ENCODE data around the gene ARL6IP6. TPM values are rescaled to one million over a fixed set of nuclear protein-coding genes. Genes with fewer than 3 reads are reported as not detected.
"Not testable (repeated sequence)": the region's sequence is repeated elsewhere in the genome, so short reads cannot be mapped to it uniquely, and the experiment has no call there.

ARL6IP6 gene
- polyA plus RNA-seq, 4 donors: 5.7 to 21.9 (median 11.9) TPM

DNA sequence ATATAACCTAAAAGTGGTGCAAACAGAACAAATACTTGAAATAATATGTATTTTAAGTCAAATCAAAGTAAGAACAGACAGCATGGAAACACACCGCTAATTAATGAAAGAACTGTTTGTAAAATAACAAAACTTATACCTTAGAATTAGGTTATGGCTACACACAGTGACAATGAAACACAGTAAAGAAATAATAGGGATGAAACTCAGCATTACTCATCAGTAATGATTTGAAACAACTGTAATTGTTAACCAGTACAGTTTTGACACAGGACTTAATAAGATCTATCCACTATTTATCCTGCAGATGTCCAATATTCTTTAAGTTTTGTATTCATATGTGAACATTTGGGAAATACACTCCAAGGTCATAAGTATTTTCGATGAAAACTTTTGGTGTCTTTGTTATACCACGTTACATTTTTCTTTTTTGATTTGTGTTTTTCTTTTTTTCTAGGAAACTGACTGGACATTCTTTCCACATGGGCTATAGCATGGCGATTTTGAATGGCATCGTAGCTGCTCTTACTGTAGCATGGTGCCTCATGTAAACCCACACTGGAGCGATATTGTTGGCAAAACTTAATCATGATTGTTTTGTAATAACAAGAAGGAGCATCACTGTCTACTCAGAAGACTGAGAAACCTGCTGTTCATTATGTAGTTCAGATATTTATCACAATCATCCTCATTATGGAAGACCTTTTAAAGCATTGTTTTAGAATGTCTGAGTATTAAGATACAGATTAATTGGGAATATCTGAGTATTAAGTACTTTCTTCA, 41.1 kb downstream of the ARL6IP6 start:
- 89 to 94% (median 93%) methylated on average over 6 of the region's 6 CpGs for WGBS, 3 donors

DNA sequence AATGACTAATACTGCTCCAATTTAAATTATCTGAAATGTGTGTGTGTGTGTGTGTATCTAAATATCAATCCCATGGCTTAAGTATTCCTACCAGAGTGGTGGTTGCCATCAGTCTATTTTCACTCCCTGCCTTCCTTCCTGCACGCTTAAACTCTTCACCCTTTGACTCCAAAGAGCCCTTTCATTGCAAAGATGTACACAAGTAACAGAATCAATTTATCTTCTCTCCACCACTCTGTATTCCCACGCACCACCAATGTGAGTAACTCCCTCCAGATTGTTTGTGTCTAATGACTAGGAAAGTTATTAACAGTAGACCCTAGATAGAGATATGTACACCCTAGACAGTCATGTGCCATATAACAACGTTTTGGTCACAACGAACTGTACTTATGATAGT, 42.8 kb downstream of the ARL6IP6 start:
- FAIRE-seq (no peak), DNase-seq (no peak)
- Histone ChIP-seq H3K27me3 (ENCODE audit: control insufficient read depth in 3 of 3, insufficient read depth in 3 of 3, low read length in 3 of 3) (no peaks in the 10 kb centered on the region), H3K27ac (ENCODE audit: low read depth in 1 of 3, low read length in 2 of 3) (no peak overlapping the region), H3K4me1 (ENCODE audit: control insufficient read depth in 3 of 3, insufficient read depth in 2 of 3, low read depth in 1 of 3, low read length in 2 of 3) (no peaks in the 10 kb centered on the region), H3K9me3 (ENCODE audit: control insufficient read depth in 2 of 2, insufficient read depth in 1 of 2, low read depth in 1 of 2, low read length in 1 of 2) (no peaks in the 10 kb centered on the region), H3K36me3 (ENCODE audit: control insufficient read depth in 3 of 3, insufficient read depth in 2 of 3, low read depth in 1 of 3, low read length in 3 of 3) (peaks cover 0 to 5% (median 0%) of the 10 kb centered on the region in 3 donors), H3K4me3 (ENCODE audit: low read depth in 1 of 3, low read length in 3 of 3) (no peak overlapping the region)
- 75 to 92% (median 89%) methylated on average over 4 of the region's 4 CpGs for WGBS, 3 donors

More for the DNA sequence above, 41.1 kb downstream of the ARL6IP6 start:
- Histone ChIP-seq H3K27me3 (ENCODE audit: control insufficient read depth in 3 of 3, insufficient read depth in 3 of 3, low read length in 3 of 3) (no peaks in the 10 kb centered on the region), H3K4me1 (ENCODE audit: control insufficient read depth in 3 of 3, insufficient read depth in 2 of 3, low read depth in 1 of 3, low read length in 2 of 3) (no peaks in the 10 kb centered on the region), H3K9me3 (ENCODE audit: control insufficient read depth in 2 of 2, insufficient read depth in 1 of 2, low read depth in 1 of 2, low read length in 1 of 2) (no peaks in the 10 kb centered on the region), H3K27ac (ENCODE audit: low read depth in 1 of 3, low read length in 2 of 3) (no peak overlapping the region), H3K36me3 (ENCODE audit: control insufficient read depth in 3 of 3, insufficient read depth in 2 of 3, low read depth in 1 of 3, low read length in 3 of 3) (peaks cover 0 to 8% (median 7%) of the 10 kb centered on the region in 3 donors), H3K4me3 (ENCODE audit: low read depth in 1 of 3, low read length in 3 of 3) (no peak overlapping the region)
- DNase-seq (no peak), FAIRE-seq (peak; percentile 36)

DNA sequence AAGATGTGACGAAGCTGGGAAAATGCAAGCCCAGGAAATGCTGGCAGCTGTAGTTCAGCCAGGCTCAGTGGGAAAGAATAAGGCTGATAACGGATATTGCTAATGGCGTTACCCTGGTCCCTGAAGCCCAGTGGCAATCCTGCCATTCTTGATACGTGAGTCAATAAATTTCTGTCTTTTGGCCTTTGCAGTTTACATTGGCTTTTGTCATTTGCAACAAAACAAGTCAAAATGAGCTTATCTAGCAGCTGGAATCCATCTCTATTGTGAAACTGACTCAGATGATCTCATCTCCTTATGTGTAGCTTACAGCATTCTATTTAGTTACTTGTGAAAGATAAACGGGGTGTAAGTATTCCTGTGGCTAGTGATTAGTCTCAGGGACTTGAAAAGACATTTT, 43.8 kb downstream of the ARL6IP6 start:
- no peak for DNase-seq
- H3K27ac ChIP-seq (ENCODE audit: low read depth in 1 of 3, low read length in 2 of 3): no peak overlapping the region
- no peaks in the 10 kb centered on the region for H3K27me3 ChIP-seq (ENCODE audit: control insufficient read depth in 3 of 3, insufficient read depth in 3 of 3, low read length in 3 of 3)
- FAIRE-seq: no peak
- no peaks in the 10 kb centered on the region for H3K4me1 ChIP-seq (ENCODE audit: control insufficient read depth in 3 of 3, insufficient read depth in 2 of 3, low read depth in 1 of 3, low read length in 2 of 3)
- 70 to 83% (median 73%) methylated on average over 5 of the region's 5 CpGs for WGBS, 3 donors
- no peak overlapping the region for H3K4me3 ChIP-seq (ENCODE audit: low read depth in 1 of 3, low read length in 3 of 3)
- H3K36me3 ChIP-seq (ENCODE audit: control insufficient read depth in 3 of 3, insufficient read depth in 2 of 3, low read depth in 1 of 3, low read length in 3 of 3): peaks cover 0 to 5% (median 0%) of the 10 kb centered on the region in 3 donors
- no peaks in the 10 kb centered on the region for H3K9me3 ChIP-seq (ENCODE audit: control insufficient read depth in 2 of 2, insufficient read depth in 1 of 2, low read depth in 1 of 2, low read length in 1 of 2)

DNA sequence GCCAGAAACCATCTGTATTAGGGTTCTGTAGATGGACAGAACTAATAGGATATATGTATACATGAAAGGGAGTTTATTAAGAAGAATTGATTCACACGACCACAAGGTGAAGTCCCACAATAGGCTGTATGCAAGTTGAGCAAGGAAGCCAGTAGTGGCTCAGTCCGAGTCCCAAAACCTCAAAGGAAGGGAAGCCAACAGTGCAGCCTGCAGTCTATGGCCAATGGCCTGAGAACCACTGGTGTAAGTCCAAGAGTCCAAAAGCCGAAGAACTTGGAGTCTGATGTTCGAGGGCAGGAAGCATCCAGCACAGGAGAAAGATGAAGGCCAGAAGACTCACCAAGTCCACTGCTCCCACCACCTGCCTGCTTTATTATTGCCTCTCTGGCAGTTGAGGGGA, 44.8 kb downstream of the ARL6IP6 start:
- not testable (repeated sequence) for H3K4me3 ChIP-seq (ENCODE audit: low read depth in 1 of 3, low read length in 3 of 3); H3K27ac ChIP-seq (ENCODE audit: low read depth in 1 of 3, low read length in 2 of 3); H3K27me3 ChIP-seq (ENCODE audit: control insufficient read depth in 3 of 3, insufficient read depth in 3 of 3, low read length in 3 of 3); DNase-seq; FAIRE-seq; H3K9me3 ChIP-seq (ENCODE audit: control insufficient read depth in 2 of 2, insufficient read depth in 1 of 2, low read depth in 1 of 2, low read length in 1 of 2); H3K4me1 ChIP-seq (ENCODE audit: control insufficient read depth in 3 of 3, insufficient read depth in 2 of 3, low read depth in 1 of 3, low read length in 2 of 3); H3K36me3 ChIP-seq (ENCODE audit: control insufficient read depth in 3 of 3, insufficient read depth in 2 of 3, low read depth in 1 of 3, low read length in 3 of 3)
- 89 to 91% (median 89%) methylated on average over 4 of the region's 4 CpGs for WGBS, 3 donors

DNA sequence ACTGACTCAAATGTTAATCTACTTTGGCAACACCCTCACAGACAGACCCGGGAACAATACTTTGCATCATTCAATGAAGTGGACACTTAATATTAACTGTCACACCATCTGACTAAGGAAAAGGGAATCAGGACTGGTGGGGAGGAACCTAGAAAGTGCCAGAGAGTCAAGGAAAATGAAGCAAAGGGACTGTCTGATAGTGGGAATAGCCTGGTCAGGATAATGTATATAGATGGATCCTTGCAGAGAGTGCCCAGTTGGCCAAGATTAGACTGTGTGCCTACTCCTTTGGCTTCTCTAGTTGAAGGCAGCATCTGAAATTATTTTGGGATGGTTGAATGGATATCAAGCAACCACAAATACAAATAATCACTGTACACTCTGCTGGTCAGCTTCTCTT, 45.2 kb downstream of the ARL6IP6 start:
- Histone ChIP-seq H3K27ac (ENCODE audit: low read depth in 1 of 3, low read length in 2 of 3) (no peak overlapping the region), H3K4me3 (ENCODE audit: low read depth in 1 of 3, low read length in 3 of 3) (no peak overlapping the region), H3K4me1 (ENCODE audit: control insufficient read depth in 3 of 3, insufficient read depth in 2 of 3, low read depth in 1 of 3, low read length in 2 of 3) (no peaks in the 10 kb centered on the region), H3K27me3 (ENCODE audit: control insufficient read depth in 3 of 3, insufficient read depth in 3 of 3, low read length in 3 of 3) (no peaks in the 10 kb centered on the region), H3K36me3 (ENCODE audit: control insufficient read depth in 3 of 3, insufficient read depth in 2 of 3, low read depth in 1 of 3, low read length in 3 of 3) (peaks cover 0 to 3% (median 0%) of the 10 kb centered on the region in 3 donors), H3K9me3 (ENCODE audit: control insufficient read depth in 2 of 2, insufficient read depth in 1 of 2, low read depth in 1 of 2, low read length in 1 of 2) (no peaks in the 10 kb centered on the region)
- 92 to 97% (median 92%) methylated on average over 1 of the region's 1 CpG for WGBS, 3 donors
- FAIRE-seq: no peak
- DNase-seq: no peak

DNA sequence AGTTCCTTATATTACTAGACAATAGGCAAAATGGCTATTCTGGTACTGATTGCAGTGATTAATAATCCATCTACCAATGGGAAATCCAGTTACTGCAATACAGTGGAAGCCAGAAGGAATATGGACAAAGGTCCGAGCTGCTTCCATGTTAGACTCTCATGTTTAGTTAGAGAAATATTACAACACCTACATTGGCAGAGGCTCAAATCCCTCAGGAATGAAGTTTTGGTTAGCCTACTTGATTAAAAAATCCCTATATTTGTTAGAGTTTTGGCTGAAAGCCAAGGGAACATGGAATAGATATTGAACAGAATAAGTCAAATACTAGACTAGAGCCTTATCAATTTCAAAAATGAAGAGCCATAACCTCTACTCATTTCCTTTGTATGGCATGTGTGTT, 48.5 kb downstream of the ARL6IP6 start:
- H3K4me1 ChIP-seq (ENCODE audit: control insufficient read depth in 3 of 3, insufficient read depth in 2 of 3, low read depth in 1 of 3, low read length in 2 of 3): no peaks in the 10 kb centered on the region
- no peaks in the 10 kb centered on the region for H3K9me3 ChIP-seq (ENCODE audit: control insufficient read depth in 2 of 2, insufficient read depth in 1 of 2, low read depth in 1 of 2, low read length in 1 of 2)
- no peak overlapping the region for H3K4me3 ChIP-seq (ENCODE audit: low read depth in 1 of 3, low read length in 3 of 3)
- no peak for FAIRE-seq
- DNase-seq: no peak
- WGBS, 3 donors: 76 to 92% (median 90%) methylated on average over 1 of the region's 1 CpG
- no peaks in the 10 kb centered on the region for H3K27me3 ChIP-seq (ENCODE audit: control insufficient read depth in 3 of 3, insufficient read depth in 3 of 3, low read length in 3 of 3)
- H3K27ac ChIP-seq (ENCODE audit: low read depth in 1 of 3, low read length in 2 of 3): no peak overlapping the region
- H3K36me3 ChIP-seq (ENCODE audit: control insufficient read depth in 3 of 3, insufficient read depth in 2 of 3, low read depth in 1 of 3, low read length in 3 of 3): no peaks in the 10 kb centered on the region

DNA sequence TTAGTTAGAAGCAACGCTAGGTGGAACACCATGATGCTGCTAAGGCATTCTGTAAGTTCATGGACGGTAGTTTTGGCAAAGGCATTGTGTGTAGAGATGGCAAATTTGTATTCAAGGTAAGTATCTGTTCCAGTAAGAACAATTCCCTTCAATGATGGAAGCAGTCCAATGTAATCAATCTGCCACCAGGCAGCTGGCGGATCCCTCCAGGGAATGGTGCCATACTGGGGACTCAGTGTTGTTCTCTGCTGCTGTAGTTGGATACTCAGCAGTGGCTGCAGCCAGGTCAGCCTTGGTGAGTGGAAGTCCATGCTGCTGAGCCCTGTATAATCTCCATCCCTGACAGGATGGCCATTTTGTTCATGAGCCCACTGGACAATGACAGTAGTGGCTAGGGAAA, 62.8 kb downstream of the ARL6IP6 start:
- Histone ChIP-seq H3K9me3 (ENCODE audit: control insufficient read depth in 2 of 2, insufficient read depth in 1 of 2, low read depth in 1 of 2, low read length in 1 of 2) (no peaks in the 10 kb centered on the region), H3K4me1 (ENCODE audit: control insufficient read depth in 3 of 3, insufficient read depth in 2 of 3, low read depth in 1 of 3, low read length in 2 of 3) (no peaks in the 10 kb centered on the region), H3K27me3 (ENCODE audit: control insufficient read depth in 3 of 3, insufficient read depth in 3 of 3, low read length in 3 of 3) (no peaks in the 10 kb centered on the region), H3K27ac (ENCODE audit: low read depth in 1 of 3, low read length in 2 of 3) (no peak overlapping the region), H3K36me3 (ENCODE audit: control insufficient read depth in 3 of 3, insufficient read depth in 2 of 3, low read depth in 1 of 3, low read length in 3 of 3) (no peaks in the 10 kb centered on the region), H3K4me3 (ENCODE audit: low read depth in 1 of 3, low read length in 3 of 3) (no peak overlapping the region)
- 86 to 95% (median 89%) methylated on average over 3 of the region's 3 CpGs for WGBS, 3 donors
- DNase-seq: no peak
- no peak for FAIRE-seq

DNA sequence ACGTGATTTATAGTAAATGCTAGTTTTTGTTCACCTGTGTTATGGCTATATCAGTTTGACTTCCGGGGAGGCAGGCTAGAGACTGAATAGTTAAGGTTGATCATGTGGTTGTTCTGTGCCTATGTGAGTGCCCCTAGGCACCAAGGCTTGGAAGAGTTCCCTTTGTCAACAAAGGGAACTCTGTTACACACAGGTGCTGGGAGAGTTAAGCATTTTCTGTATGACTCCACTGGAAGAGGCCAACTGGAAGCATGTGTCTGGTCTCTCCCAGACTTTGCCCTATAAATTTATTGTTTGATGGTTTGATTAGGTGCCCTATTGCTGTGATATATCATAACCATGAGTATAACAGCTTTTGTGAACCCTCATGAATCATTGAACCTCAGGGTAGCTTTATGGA, 63.8 kb downstream of the ARL6IP6 start:
- 14 to 62% (median 27%) methylated on average over 2 of the region's 2 CpGs for WGBS, 3 donors
- H3K36me3 ChIP-seq (ENCODE audit: control insufficient read depth in 3 of 3, insufficient read depth in 2 of 3, low read depth in 1 of 3, low read length in 3 of 3): no peaks in the 10 kb centered on the region

DNA sequence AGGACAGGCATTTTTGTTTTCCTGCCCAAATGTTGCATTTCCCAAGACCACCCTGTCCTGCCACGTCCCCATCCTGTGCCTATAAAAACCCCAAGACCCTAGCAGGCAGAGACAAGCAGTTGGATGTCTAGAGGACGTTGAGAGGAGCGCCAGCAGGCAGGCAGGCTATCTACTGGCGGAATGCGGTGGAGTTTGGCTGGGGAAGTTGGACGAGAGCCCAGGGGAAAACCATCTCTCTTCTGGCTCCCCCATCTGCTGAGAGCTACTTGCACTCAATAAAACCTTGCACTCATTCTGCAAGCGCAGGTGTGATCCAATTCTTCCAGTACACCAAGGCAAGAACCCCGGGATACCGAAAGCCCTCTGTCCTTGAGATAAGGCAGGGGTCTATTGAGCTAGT, 72.5 kb downstream of the ARL6IP6 start:
- Histone ChIP-seq H3K9me3 (ENCODE audit: control insufficient read depth in 2 of 2, insufficient read depth in 1 of 2, low read depth in 1 of 2, low read length in 1 of 2) (peaks cover 0 to 6% of the 10 kb centered on the region in 2 donors), H3K4me1 (ENCODE audit: control insufficient read depth in 3 of 3, insufficient read depth in 2 of 3, low read depth in 1 of 3, low read length in 2 of 3) (no peaks in the 10 kb centered on the region), H3K27me3 (ENCODE audit: control insufficient read depth in 3 of 3, insufficient read depth in 3 of 3, low read length in 3 of 3) (peaks cover 0 to 5% (median 0%) of the 10 kb centered on the region in 3 donors), H3K36me3 (ENCODE audit: control insufficient read depth in 3 of 3, insufficient read depth in 2 of 3, low read depth in 1 of 3, low read length in 3 of 3) (no peaks in the 10 kb centered on the region), H3K27ac (ENCODE audit: low read depth in 1 of 3, low read length in 2 of 3) (no peak overlapping the region), H3K4me3 (ENCODE audit: low read depth in 1 of 3, low read length in 3 of 3) (no peak overlapping the region)
- WGBS, 3 donors: 67 to 79% (median 73%) methylated on average over 9 of the region's 9 CpGs
- FAIRE-seq (no peak), DNase-seq (no peak)

More for the DNA sequence above, 63.8 kb downstream of the ARL6IP6 start:
- DNase-seq: peak in 1 of 2 donors; percentile 61
- Histone ChIP-seq H3K9me3 (ENCODE audit: control insufficient read depth in 2 of 2, insufficient read depth in 1 of 2, low read depth in 1 of 2, low read length in 1 of 2) (peaks cover 0 to 6% of the 10 kb centered on the region in 2 donors), H3K4me3 (ENCODE audit: low read depth in 1 of 3, low read length in 3 of 3) (no peak overlapping the region), H3K27me3 (ENCODE audit: control insufficient read depth in 3 of 3, insufficient read depth in 3 of 3, low read length in 3 of 3) (peaks cover 0 to 2% (median 0%) of the 10 kb centered on the region in 3 donors), H3K27ac (ENCODE audit: low read depth in 1 of 3, low read length in 2 of 3) (no peak overlapping the region), H3K4me1 (ENCODE audit: control insufficient read depth in 3 of 3, insufficient read depth in 2 of 3, low read depth in 1 of 3, low read length in 2 of 3) (no peaks in the 10 kb centered on the region)
- no peak for FAIRE-seq
